ENCODE measurements around the gene ITPRID1.

GRCh38 chr7:31464601-31465000 lies 49.3 kb upstream of the ITPRID1 start:
- TF ChIP-seq MTA3 (IDR thresholded peaks at IDR 0.05; ENCODE audit: borderline replicate concordance, low read length) (no peak), SUZ12 (IDR thresholded peaks at IDR 0.05; ENCODE audit: unreplicated experiment) (no peak), NFXL1 (IDR thresholded peaks at IDR 0.05; ENCODE audit: borderline replicate concordance) (no peak), EGR1 (IDR thresholded peaks at IDR 0.05; ENCODE audit: borderline replicate concordance in 1 of 2, low read depth in 2 of 2, low read length in 2 of 2) (no peak), RAD21 (IDR thresholded peaks at IDR 0.05; ENCODE audit: insufficient read depth, low read depth, low read length) (no peak), FOXK2 (IDR thresholded peaks at IDR 0.05) (no peak), ATF3 (IDR thresholded peaks at IDR 0.05; ENCODE audit: borderline replicate concordance, extremely low read depth, low read depth, low read length) (no peak), NFYA (IDR thresholded peaks at IDR 0.05; ENCODE audit: borderline replicate concordance, low read depth, low read length) (no peak), EZH2 (IDR thresholded peaks at IDR 0.05; ENCODE audit: borderline replicate concordance, control insufficient read depth, low read depth, low read length) (no peak), SP1 (IDR thresholded peaks at IDR 0.05; ENCODE audit: low read depth, low read length) (no peak)
- TF ChIP-seq, protein P1, sequence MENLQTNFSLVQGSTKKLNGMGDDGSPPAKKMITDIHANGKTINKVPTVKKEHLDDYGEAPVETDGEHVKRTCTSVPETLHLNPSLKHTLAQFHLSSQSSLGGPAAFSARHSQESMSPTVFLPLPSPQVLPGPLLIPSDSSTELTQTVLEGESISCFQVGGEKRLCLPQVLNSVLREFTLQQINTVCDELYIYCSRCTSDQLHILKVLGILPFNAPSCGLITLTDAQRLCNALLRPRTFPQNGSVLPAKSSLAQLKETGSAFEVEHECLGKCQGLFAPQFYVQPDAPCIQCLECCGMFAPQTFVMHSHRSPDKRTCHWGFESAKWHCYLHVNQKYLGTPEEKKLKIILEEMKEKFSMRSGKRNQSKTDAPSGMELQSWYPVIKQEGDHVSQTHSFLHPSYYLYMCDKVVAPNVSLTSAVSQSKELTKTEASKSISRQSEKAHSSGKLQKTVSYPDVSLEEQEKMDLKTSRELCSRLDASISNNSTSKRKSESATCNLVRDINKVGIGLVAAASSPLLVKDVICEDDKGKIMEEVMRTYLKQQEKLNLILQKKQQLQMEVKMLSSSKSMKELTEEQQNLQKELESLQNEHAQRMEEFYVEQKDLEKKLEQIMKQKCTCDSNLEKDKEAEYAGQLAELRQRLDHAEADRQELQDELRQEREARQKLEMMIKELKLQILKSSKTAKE (IDR thresholded peaks at IDR 0.05; ENCODE audit: low read depth, poor library complexity, severe bottlenecking): no peak
